A549 treated with AZD9567 at 1 μM for 4 hours (cell line): ENCODE data around the gene MT1H. TPM values are rescaled to one million over a fixed set of nuclear protein-coding genes. Genes with fewer than 3 reads are reported as not detected.

ENCODE experiments used
- total RNA-seq: library from RNA; stranded (reverse); fragments of 200-300 nt; extraction: Qiagen RNA extraction; gene quantifications from 5 replicates; pipeline ENCODE4 v1.2.3, GENCODE V29; 2022; ENCODE audit not compliant: insufficient read depth

The MT1H gene
- total RNA-seq: not detected in 5 replicates

DNA sequence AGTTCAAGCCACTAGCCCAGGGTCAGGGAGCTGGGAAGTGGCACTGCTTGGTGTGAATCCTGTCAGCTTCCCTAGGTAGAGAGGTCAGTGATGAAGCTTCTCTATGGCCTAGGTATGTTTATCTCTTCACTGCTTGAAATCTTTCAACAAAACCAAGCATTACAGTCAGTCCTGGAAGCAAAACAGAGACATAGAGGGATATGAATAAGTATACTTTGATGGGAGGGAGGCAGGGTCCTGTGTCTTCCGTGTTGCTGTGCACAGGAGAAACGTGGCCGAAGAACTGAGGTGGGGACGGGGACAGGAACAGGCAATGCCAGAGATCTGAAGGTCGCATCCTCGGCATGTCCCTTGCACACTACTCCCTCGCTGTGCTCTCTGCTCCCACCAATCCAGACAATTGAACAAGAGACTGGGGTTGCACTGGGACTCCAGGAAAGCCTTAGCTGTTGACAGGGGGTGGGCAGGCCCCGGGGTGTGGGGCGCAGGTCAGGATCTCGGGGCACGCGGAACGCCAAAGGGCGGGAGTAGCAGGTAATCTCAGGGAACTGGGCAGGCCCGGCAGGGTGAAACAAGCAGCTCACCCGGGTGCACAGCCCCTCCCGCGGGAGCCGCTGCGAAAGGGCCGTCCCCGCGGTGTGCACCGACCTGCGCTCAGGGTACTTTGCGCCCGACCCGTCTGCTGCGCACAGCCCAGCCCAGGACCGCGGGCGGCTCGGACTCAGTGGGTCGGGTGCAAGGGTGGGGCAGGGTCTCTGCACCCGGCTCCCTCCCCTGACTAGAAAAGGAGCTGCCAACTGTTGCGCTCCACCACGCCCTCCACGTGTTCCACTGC is at the start of gene MT1H:
TSS of gene MT1H (plus strand) at position 810 of the 835 bp plus-strand sequence. CDS start 71 bp downstream, outside the sequence.

DNA sequence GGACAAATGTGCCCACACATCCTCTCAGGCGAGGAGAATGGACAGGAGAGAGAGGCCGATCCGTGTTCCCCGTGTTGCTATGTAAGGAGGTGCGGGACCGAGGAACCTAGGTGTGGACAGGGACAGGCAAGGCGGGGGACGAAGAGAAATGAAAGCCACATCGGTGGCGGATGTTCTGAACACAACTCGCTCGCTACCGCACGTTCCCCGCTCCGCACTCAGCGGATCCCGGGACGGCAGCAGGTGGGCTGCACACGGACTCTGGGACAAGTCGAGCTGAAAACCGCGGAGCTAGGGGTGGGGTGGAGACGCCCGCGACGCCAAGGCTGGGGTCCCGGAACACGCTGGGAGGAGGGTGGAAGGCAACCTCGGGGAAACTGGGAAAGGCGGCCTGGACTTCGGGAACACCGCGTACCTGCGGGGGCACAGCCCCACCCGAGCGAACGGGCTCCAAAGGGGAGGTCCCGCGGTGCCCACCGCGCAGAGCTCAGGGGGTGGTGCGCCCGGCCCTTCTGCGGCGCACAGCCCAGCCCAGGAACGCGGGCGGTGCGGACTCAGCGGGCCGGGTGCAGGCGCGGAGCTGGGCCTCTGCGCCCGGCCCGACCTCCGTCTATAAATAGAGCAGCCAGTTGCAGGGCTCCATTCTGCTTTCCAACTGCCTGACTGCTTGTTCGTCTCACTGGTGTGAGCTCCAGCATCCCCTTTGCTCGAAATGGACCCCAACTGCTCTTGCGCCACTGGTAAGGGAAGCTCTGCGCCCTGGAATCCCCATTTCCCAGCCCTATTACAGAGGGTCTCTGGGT is 44.3 kb upstream of the MT1H start, which contains the start of gene MT1E:
TSS of gene MT1E (plus strand) at position 642 of the 803 bp plus-strand sequence. CDS start at position 713, 71 bp downstream.

GRCh38 chr16:56632156-56632847 is 37.3 kb upstream of the MT1H start, which contains the start of gene MT1M:
Gene MT1M, plus strand, starts transcription at chr16:56632659. Its CDS starts 73 bp downstream, at chr16:56632732.

GRCh38 chr16:56637814-56638750 is 31.5 kb upstream of the MT1H start, which contains the start of gene MT1A:
Gene MT1A, plus strand, starts transcription at chr16:56638666. Its CDS starts 73 bp downstream, at chr16:56638739.

DNA sequence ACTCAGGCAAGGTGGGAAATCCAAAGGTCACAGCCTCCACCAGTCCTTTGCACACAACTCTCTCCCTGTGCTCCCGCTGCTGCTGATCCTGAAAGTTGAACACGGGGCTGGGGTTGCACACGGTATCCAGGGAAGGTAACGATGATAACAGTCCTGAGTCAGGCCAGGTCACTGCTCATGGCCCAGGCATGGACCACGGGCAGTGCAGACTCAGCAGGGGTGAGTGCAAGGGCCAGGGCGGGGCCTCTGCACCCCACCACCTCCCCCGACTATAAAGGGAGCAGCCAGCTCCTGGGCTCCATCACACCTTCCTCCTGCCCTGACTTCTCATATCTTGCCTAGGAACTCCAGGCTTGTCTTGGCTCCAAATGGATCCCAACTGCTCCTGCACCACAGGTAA is 18.0 kb upstream of the MT1H start, which contains the start of gene MT1B:
TSS of gene MT1B (plus strand) at position 301 of the 400 bp plus-strand sequence. CDS start at position 369, 68 bp downstream.

DNA sequence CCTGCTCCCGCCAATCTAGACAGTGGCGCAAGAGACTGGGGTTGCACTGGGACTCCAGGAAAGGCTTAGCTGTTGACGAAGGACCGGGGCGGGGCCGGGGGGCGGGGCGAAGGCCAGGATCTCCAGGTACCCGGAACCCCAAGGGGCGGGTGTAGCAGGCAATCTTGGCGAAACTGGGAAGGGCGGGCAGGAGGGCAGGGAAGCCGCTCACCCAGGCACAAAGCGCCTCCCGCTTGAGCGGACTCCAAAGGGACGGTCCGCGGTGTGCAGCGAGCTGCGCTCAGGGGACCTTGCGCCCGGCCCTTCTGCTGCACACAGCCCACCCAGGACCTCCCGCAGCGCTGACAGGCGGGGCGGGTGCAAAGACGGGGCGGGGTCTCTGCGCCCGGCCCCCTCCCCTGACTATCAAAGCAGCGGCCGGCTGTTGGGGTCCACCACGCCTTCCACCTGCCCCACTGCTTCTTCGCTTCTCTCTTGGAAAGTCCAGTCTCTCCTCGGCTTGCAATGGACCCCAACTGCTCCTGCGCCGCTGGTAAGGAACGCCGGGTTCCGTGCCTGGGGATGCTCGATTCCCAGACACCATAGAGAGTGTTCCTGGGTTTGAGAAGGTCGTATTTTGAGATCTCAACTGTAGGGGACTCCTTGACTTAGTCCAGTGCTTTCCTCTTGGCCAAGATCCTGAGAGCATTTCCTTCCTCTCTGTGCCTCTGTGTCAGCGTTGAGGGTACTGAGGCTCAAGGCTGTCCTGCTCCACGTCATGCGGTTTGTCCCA is 11.9 kb upstream of the MT1H start, which contains the start of gene MT1F:
TSS of gene MT1F (plus strand) at position 405 of the 772 bp plus-strand sequence. CDS start at position 505, 100 bp downstream.

DNA sequence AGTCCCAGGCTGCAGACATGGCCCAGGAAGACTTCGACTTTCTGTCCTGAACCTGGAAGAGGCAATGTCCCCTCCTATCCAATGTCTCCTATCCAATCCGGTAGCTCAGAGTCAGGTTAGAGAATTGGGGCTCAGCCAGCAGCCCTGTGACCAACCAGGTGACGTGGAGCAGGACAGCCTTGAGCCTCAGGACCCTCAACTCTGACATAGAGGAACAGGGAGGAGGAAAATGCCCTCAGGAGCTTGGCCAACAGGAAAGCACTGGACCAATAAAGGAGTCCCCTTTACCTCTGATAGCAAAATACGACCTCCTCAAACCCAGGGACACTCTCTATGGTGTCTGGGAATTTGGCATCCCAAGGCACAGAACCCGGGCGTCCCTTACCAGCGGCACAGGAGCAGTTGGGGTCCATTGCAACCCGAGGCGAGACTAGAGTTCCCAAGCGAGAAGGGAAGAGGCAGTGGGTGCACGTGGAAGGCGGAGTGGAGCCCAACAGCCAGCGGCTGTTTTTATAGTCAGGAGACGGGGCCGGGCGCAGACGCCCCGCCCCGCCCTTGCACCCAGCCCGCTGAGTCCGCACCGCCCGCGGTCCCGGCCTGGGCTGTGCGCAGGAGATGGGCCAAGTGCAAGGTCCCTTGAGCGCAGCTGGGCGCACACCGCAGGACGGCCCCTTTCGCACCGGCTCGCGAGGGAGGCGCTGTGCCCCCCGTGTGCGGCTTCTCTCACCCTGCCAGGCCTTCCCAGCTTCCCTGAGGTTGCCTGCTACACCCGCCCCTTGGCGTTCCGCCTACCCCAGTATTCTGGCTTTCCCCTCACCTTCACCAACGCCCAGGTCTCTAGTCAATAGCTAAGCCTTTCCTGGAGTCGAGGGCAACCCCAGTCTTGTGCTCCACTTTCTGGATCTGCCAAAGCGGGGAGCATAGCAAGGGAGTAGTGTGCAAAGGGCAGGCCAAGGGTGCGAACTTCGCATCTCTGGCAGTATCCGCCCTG is 1.7 kb upstream of the MT1H start, which contains the start of gene MT1G:
TSS of gene MT1G (minus strand) at position 485 of the 991 bp plus-strand sequence. CDS start at position 413, 72 bp downstream.

DNA sequence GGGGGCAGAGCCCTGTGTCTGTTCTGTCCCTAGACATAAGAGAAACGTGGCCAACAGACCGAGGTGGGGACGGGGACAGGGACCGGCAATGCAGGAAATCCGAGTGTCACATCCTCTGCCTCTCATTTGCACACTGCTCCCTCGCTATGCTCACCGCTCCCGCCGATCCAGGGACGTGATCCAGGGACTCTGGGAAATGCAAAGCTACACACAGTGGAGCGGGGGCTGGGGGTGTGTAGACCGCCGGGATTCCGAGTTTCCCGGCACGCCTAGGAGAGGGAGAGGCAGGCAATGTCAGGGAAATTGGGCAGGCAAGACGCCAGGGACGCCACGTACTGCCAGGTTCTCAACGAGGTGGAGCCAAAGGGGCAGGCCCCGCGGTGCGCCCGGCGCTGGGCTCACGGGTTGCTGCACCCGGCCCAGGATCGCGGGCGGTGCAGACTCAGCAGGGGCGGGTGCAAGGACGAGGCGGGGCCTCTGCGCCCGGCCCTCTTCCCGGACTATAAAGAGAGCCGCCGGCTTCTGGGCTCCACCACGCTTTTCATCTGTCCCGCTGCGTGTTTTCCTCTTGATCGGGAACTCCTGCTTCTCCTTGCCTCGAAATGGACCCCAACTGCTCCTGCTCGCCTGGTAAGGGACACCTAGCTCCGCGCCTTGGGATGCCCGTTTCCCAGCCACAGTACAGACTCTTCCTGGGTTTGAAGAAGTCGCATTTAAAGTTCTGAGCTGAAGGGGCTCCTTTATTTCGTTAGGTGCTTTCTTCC is 12.5 kb downstream of the MT1H start, which contains the start of gene MT1X:
TSS of gene MT1X (plus strand) at position 532 of the 764 bp plus-strand sequence. CDS start at position 603, 71 bp downstream.

Other genes starting within 250 kb of the MT1H start
- 64.9 to 107 TPM (median 65.4 TPM) in 5 replicates for gene AMFR, start 244.3 kb upstream of the MT1H start, total RNA-seq
- gene NUDT21, start 218.5 kb upstream of the MT1H start, total RNA-seq: 110 to 117 TPM (median 114 TPM) in 5 replicates
- 79.0 to 119 TPM (median 82.4 TPM) in 5 replicates for gene OGFOD1, start 218.3 kb upstream of the MT1H start, total RNA-seq
- gene BBS2, start 149.8 kb upstream of the MT1H start, total RNA-seq: 17.4 to 38.4 TPM (median 22.4 TPM) in 5 replicates
- gene MT4, start 104.7 kb upstream of the MT1H start, total RNA-seq: not detected in 5 replicates
- gene MT3, start 80.3 kb upstream of the MT1H start, total RNA-seq: 0.26 to 0.54 TPM (median 0.35 TPM) in 4 of 5 replicates, not detected in the other
- gene MT2A, start 61.2 kb upstream of the MT1H start, total RNA-seq: 1,956 to 3,217 TPM (median 2,438 TPM) in 5 replicates
- gene MT1E, start 44.0 kb upstream of the MT1H start, total RNA-seq: not detected in 5 replicates
- not detected in 5 replicates for gene MT1M, start 37.2 kb upstream of the MT1H start, total RNA-seq
- 21.9 to 36.1 TPM (median 25.8 TPM) in 5 replicates for gene MT1A, start 31.1 kb upstream of the MT1H start, total RNA-seq
- 0.31 to 0.54 TPM in 2 of 5 replicates, not detected in the others for gene MT1B, start 17.9 kb upstream of the MT1H start, total RNA-seq
- 14.6 to 24.5 TPM (median 17.7 TPM) in 5 replicates for gene MT1F, start 11.9 kb upstream of the MT1H start, total RNA-seq
- gene MT1G, start 1.7 kb upstream of the MT1H start, total RNA-seq: 0.29 TPM in 1 of 5 replicates, not detected in the others
- 518 to 876 TPM (median 692 TPM) in 5 replicates for gene MT1X, start 12.7 kb downstream of the MT1H start, total RNA-seq
- gene NUP93, start 60.3 kb downstream of the MT1H start, total RNA-seq: 95.5 to 109 TPM (median 100 TPM) in 5 replicates
- 0.03 TPM in 1 of 5 replicates, not detected in the others for gene SLC12A3, start 195.4 kb downstream of the MT1H start, total RNA-seq